Activated CD8-positive, alpha-beta T cell treated with anti-CD3 and anti-CD28 coated beads, Interleukin-2, amount 10 ng/mL, durations not matched to agents 7 days and 5 days (primary cell): ENCODE data around the gene CDAN1. TPM values are rescaled to one million over a fixed set of nuclear protein-coding genes. Genes with fewer than 3 reads are reported as not detected.
"Not testable (repeated sequence)": the region's sequence is repeated elsewhere in the genome, so short reads cannot be mapped to it uniquely, and the experiment has no call there.

Experiments
- ATAC-seq: fragments of 150-1000 bp; cut with Tn5 transposase; one replicate; pipeline ENCODE4 v1.10.0; 2021; ENCODE audit warnings: moderate library complexity
- CTCF ChIA-PET: fragments of 350-600 bp; sonication (Branson Sonifier 250); formaldehyde crosslinking; loops from one replicate; lab custom pipeline; 2021; ENCODE audit warnings: antibody characterized with exemption; lab: Charles Lee
- POLR2A ChIA-PET: fragments of 350-600 bp; sonication (Branson Sonifier 250); formaldehyde crosslinking; loops from one replicate; lab custom pipeline; 2021; ENCODE audit warnings: antibody characterized with exemption; lab: Charles Lee
- DNase-seq: peaks from one replicate; pipeline ENCODE4 v3.0.0-alpha.2; 2020
- H3K27ac Mint-ChIP-seq: one replicate; pipeline ENCODE4 v1.8.0; 2021; ENCODE audit warnings: mild to moderate bottlenecking, mixed read lengths
- H3K27me3 Mint-ChIP-seq: one replicate; pipeline ENCODE4 v1.8.0; 2021; ENCODE audit warnings: low read depth, mixed read lengths
- H3K36me3 Mint-ChIP-seq: one replicate; pipeline ENCODE4 v1.8.0; 2021; ENCODE audit warnings: low read depth, mixed read lengths
- H3K4me1 Mint-ChIP-seq: one replicate; pipeline ENCODE4 v1.8.0; 2021; ENCODE audit warnings: low read depth, mixed read lengths
- H3K4me3 Mint-ChIP-seq: one replicate; pipeline ENCODE4 v1.8.0; 2021; ENCODE audit warnings: mild to moderate bottlenecking, mixed read lengths
- H3K9me3 Mint-ChIP-seq: one replicate; pipeline ENCODE4 v1.8.0; 2022; ENCODE audit warnings: mixed read lengths; ENCODE audit not compliant: insufficient read depth
- total RNA-seq, 2 experiments: library from RNA; stranded (reverse); gene quantifications; one replicate each; pipeline ENCODE4 v1.2.3, GENCODE V29; 2021

CDAN1 gene
- total RNA-seq, 2 experiments from 2014 or later, result 21.6 to 25.0 TPM

- ChIA-PET CTCF (no interaction called here), POLR2A (no interaction called here)
- ATAC-seq, result no peak
- H3K9me3 Mint-ChIP-seq, result no peaks in the 10 kb centered on the region
- H3K4me3 Mint-ChIP-seq, result no peak overlapping the region
- H3K36me3 Mint-ChIP-seq, result peaks cover 14% of the 10 kb centered on the region
- no peaks in the 10 kb centered on the region for H3K27me3 Mint-ChIP-seq
- peaks cover 16% of the 10 kb centered on the region for H3K4me1 Mint-ChIP-seq
- DNase-seq, result no peak
- H3K27ac Mint-ChIP-seq, result no peak overlapping the region
Measured at GRCh38 chr15:42687740-42688139, 49.2 kb downstream of the CDAN1 start.

- H3K27ac Mint-ChIP-seq, result no peak overlapping the region
- H3K36me3 Mint-ChIP-seq, result peaks cover 28% of the 10 kb centered on the region
Measured at GRCh38 chr15:42686281-42686680, 50.6 kb downstream of the CDAN1 start.

GRCh38 chr15:42681119-42681518 lies 55.8 kb downstream of the CDAN1 start:
- ChIA-PET POLR2A (interaction anchor here (1.5 kb wide), 1 partner anchor 190 kb away, joined by 3 read pairs; the partner anchor contains the start of gene ZNF106), CTCF (no interaction called here)
- H3K27ac Mint-ChIP-seq, result no peak overlapping the region
- H3K4me3 Mint-ChIP-seq, result no peak overlapping the region
- H3K4me1 Mint-ChIP-seq, result peaks cover 14% of the 10 kb centered on the region
- peaks cover 36% of the 10 kb centered on the region for H3K36me3 Mint-ChIP-seq
- ATAC-seq (no peak), DNase-seq (no peak)
- no peaks in the 10 kb centered on the region for H3K9me3 Mint-ChIP-seq
- H3K27me3 Mint-ChIP-seq, result no peaks in the 10 kb centered on the region

More at GRCh38 chr15:42686281-42686680, 50.6 kb downstream of the CDAN1 start:
- Mint-ChIP-seq H3K4me1 (peaks cover 10% of the 10 kb centered on the region), H3K27me3 (no peaks in the 10 kb centered on the region), H3K9me3 (no peaks in the 10 kb centered on the region), H3K4me3 (no peak overlapping the region)
- ChIA-PET POLR2A (no interaction called here), CTCF (no interaction called here)
- no peak for ATAC-seq
- no peak for DNase-seq

DNA sequence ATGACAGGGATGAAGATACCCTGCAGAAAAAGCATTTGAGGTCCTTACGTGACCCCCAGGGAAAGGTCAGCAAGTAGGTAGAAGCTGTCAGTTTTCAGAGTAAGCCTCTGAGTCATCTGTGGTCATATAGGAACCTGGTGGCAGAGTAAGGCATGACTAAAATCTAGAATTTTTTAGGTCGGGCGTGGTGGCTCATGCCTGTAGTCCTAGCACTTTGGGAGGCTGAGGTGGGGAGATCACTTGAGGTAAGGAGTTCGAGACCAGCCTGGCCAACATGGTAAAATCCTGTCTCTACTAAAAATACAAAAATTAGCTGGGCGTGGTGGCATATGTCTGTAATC lies 56.8 kb downstream of the CDAN1 start:
- POLR2A ChIA-PET, result interaction anchor here (1.5 kb wide), 1 partner anchor 189 kb away, joined by 3 read pairs; the partner anchor contains the start of gene ZNF106
- H3K27ac Mint-ChIP-seq, H3K9me3 Mint-ChIP-seq, CTCF ChIA-PET, H3K4me3 Mint-ChIP-seq, H3K27me3 Mint-ChIP-seq: not testable (repeated sequence)
- DNase-seq (peak; percentile 59), ATAC-seq (peak; percentile 77)
- Mint-ChIP-seq H3K36me3 (peaks cover 36% of the 10 kb centered on the region), H3K4me1 (peaks cover 14% of the 10 kb centered on the region)

GRCh38 chr15:42679285-42680141 lies 57.4 kb downstream of the CDAN1 start:
- H3K27ac Mint-ChIP-seq, result no peak overlapping the region
- H3K4me3 Mint-ChIP-seq, result no peak overlapping the region
- peaks cover 14% of the 10 kb centered on the region for H3K4me1 Mint-ChIP-seq
- ChIA-PET POLR2A (interaction anchor here (1.5 kb wide), 1 partner anchor 189 kb away, joined by 3 read pairs; the partner anchor contains the start of gene ZNF106), CTCF (no interaction called here)
- H3K9me3 Mint-ChIP-seq, result no peaks in the 10 kb centered on the region
- H3K27me3 Mint-ChIP-seq, result no peaks in the 10 kb centered on the region
- no peak for DNase-seq
- peaks cover 36% of the 10 kb centered on the region for H3K36me3 Mint-ChIP-seq
- no peak for ATAC-seq

DNA sequence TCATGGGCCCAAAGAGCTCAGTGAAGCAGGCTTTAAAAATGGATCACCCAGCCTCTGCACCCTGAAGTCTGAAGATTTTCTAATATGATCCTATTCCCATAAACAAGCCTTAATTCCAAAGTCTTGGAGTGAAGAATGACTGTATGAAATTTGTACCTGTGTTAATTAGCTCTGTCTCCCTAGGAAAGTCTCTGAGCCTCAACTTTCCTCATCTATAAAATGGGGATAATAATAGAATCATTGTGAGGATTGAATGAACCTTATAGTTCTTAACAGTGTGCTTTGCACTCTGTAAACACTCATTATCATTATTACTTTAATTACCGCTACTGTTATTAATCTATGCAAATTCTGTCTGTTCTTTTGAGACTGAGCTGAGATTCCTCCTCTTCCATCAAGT lies 61.9 kb downstream of the CDAN1 start:
- Mint-ChIP-seq H3K27me3 (no peaks in the 10 kb centered on the region), H3K27ac (no peak overlapping the region), H3K9me3 (no peaks in the 10 kb centered on the region), H3K36me3 (peaks cover 9% of the 10 kb centered on the region), H3K4me3 (no peak overlapping the region), H3K4me1 (peaks cover 7% of the 10 kb centered on the region)
- ChIA-PET CTCF (no interaction called here), POLR2A (no interaction called here)
- ATAC-seq (no peak), DNase-seq (no peak)

DNA sequence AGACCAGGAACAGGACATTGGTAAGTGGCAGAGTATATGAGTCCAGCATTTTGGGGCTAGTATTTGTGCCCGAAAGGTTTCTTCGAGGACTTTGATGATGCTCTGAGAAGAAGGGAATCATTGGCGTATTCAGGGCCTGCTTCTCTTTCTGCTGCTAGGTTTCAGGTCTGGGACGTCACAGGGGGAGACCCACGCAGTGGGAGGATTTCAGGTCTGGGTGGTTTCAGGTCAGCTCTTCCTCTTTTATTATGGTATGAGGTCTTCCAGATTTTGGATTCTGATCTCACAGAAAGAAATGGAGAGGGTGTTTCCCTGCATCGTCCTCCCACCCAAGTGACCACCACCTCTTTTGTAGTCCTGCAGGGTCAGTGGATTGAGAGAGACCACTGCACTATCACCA lies 62.5 kb downstream of the CDAN1 start:
- Mint-ChIP-seq H3K4me3 (no peak overlapping the region), H3K9me3 (no peaks in the 10 kb centered on the region), H3K4me1 (peaks cover 3% of the 10 kb centered on the region), H3K36me3 (peaks cover 6% of the 10 kb centered on the region), H3K27ac (no peak overlapping the region), H3K27me3 (no peaks in the 10 kb centered on the region)
- ATAC-seq, result no peak
- DNase-seq, result no peak
- ChIA-PET POLR2A (no interaction called here), CTCF (no interaction called here)

Other genes with a start within 250 kb of the CDAN1 start
- gene ZNF106, start 246.0 kb downstream of the CDAN1 start, total RNA-seq, result 10 to 100 TPM; 42.2 to 43.3 TPM
- 10 to 100 TPM; 49.0 to 54.2 TPM for gene SNAP23, start 241.5 kb downstream of the CDAN1 start, total RNA-seq
- gene LRRC57, start 188.3 kb downstream of the CDAN1 start, total RNA-seq, result 10 to 100 TPM; 28.2 to 30.4 TPM
- 10 to 100 TPM; 42.2 to 44.7 TPM for gene HAUS2, start 188.3 kb downstream of the CDAN1 start, total RNA-seq
- gene STARD9, start 161.5 kb downstream of the CDAN1 start, total RNA-seq, result 10 to 100 TPM; 12.8 to 13.0 TPM
- 10 to 100 TPM; 10.1 to 13.9 TPM for gene TTBK2, start 183.7 kb upstream of the CDAN1 start, total RNA-seq